GM12892 (cell line): ENCODE data around the gene ZNF439.

Source experiments
- POLR2A ChIP-seq: IDR thresholded peaks from 2 replicates; pipeline ENCODE4 v1.6.1; 2011; ENCODE audit warnings: low read depth, low read length, control low read depth
- POLR2AphosphoS5 ChIP-seq: IDR thresholded peaks from 2 replicates; pipeline ENCODE4 v1.6.1; 2011; ENCODE audit warnings: low read depth, low read length, control low read depth
- TAF1 ChIP-seq: IDR thresholded peaks from 2 replicates; pipeline ENCODE4 v1.6.1; 2011; ENCODE audit warnings: low read depth, mild to moderate bottlenecking, control low read depth, low read length, borderline replicate concordance

DNA sequence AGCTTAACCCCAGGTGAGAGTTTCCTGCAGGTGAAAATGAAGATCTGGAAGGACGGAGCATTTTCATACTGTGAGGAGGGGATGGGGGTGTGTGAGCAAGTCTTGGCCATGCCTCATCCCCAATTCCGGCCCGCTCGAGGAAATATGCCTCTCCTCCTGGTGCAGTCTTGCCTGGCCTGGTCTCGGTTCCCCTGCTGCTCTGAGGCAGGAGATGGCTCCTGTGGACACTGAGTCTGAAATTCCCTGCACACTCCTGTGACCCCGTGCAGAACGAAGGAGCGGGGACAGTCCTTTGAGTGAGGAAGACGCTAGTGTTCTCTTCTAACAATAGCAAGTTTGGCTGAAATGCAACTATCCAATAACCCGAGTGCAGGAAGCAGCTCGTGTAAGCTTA is 329 bp upstream of the ZNF439 start:
- TF ChIP-seq TAF1, result no peak
- TF ChIP-seq POLR2AphosphoS5, result no peak
- TF ChIP-seq POLR2A, result no peak
